Measurements from ENCODE around the gene CORO2B. TPM values are rescaled to one million over a fixed set of nuclear protein-coding genes. Genes with fewer than 3 reads are reported as not detected.

The CORO2B gene
- total RNA-seq, 1 donor from 2014 or later, result 11.0 TPM

GRCh38 chr15:68582864-68583263 lies 4.1 kb downstream of the CORO2B start:
- H3K9me3 ChIP-seq, result no peaks in the 10 kb centered on the region
- no peak overlapping the region for H3K4me3 ChIP-seq
- H3K36me3 ChIP-seq, result no peaks in the 10 kb centered on the region
- DNase-seq (ENCODE audit: low spot score in 2 of 2), result no peak
- no peaks in the 10 kb centered on the region for H3K27me3 ChIP-seq
- H3K4me1 ChIP-seq, result peaks cover 6 to 15% of the 10 kb centered on the region in 2 donors
- intact Hi-C loops (cut with DNase I), result loop anchor here (5.0 kb wide), 1 partner anchor 234 kb away; no protein-coding TSS in a partner anchor
- peak overlapping the region; percentile 74 to 81 for H3K27ac ChIP-seq
- no peak for TF ChIP-seq CTCF (IDR thresholded peaks at IDR 0.05)

- H3K9me3 ChIP-seq, result no peaks in the 10 kb centered on the region
- no peak for TF ChIP-seq CTCF (IDR thresholded peaks at IDR 0.05)
- no peaks in the 10 kb centered on the region for H3K27me3 ChIP-seq
- intact Hi-C loops (cut with DNase I), result loop anchor here (5.0 kb wide), 1 partner anchor 234 kb away; no protein-coding TSS in a partner anchor
- H3K27ac ChIP-seq, result peak overlapping the region; percentile 74 to 81
- no peak for DNase-seq (ENCODE audit: low spot score in 2 of 2)
- no peak overlapping the region for H3K4me3 ChIP-seq
- H3K4me1 ChIP-seq, result peaks cover 4 to 15% of the 10 kb centered on the region in 2 donors
- H3K36me3 ChIP-seq, result no peaks in the 10 kb centered on the region
Measured at GRCh38 chr15:68583321-68583720, 4.5 kb downstream of the CORO2B start.

GRCh38 chr15:68583936-68584755 lies 5.4 kb downstream of the CORO2B start:
- Histone ChIP-seq H3K4me1 (peaks cover 4 to 15% of the 10 kb centered on the region in 2 donors), H3K27me3 (no peaks in the 10 kb centered on the region), H3K27ac (peak overlapping the region; percentile 74 to 81), H3K9me3 (no peaks in the 10 kb centered on the region), H3K4me3 (no peak overlapping the region), H3K36me3 (no peaks in the 10 kb centered on the region)
- no peak for DNase-seq (ENCODE audit: low spot score in 2 of 2)
- intact Hi-C loops (cut with DNase I), result loop anchor here (5.0 kb wide), 1 partner anchor 233 kb away; no protein-coding TSS in a partner anchor
- TF ChIP-seq CTCF (IDR thresholded peaks at IDR 0.05), result no peak

GRCh38 chr15:68584756-68585573 lies 6.2 kb downstream of the CORO2B start:
- H3K4me3 ChIP-seq, result no peak overlapping the region
- peaks cover 4 to 18% of the 10 kb centered on the region in 2 donors for H3K4me1 ChIP-seq
- H3K27me3 ChIP-seq, result no peaks in the 10 kb centered on the region
- H3K36me3 ChIP-seq, result no peaks in the 10 kb centered on the region
- DNase-seq (ENCODE audit: low spot score in 2 of 2), result no peak
- no peaks in the 10 kb centered on the region for H3K9me3 ChIP-seq
- H3K27ac ChIP-seq, result peak overlapping the region; percentile 74 to 81
- TF ChIP-seq CTCF (IDR thresholded peaks at IDR 0.05), result no peak
- intact Hi-C loops (cut with DNase I), result loop anchor here (5.0 kb wide), 1 partner anchor 232 kb away; no protein-coding TSS in a partner anchor

- intact Hi-C loops (cut with DNase I), result no loop called here
- peak overlapping the region; percentile 20 to 56 for H3K27ac ChIP-seq
- no peak overlapping the region for H3K4me3 ChIP-seq
- H3K4me1 ChIP-seq, result peaks cover 4 to 26% of the 10 kb centered on the region in 2 donors
- H3K36me3 ChIP-seq, result no peaks in the 10 kb centered on the region
- TF ChIP-seq CTCF (IDR thresholded peaks at IDR 0.05), result no peak
- no peaks in the 10 kb centered on the region for H3K27me3 ChIP-seq
- H3K9me3 ChIP-seq, result no peaks in the 10 kb centered on the region
- DNase-seq (ENCODE audit: low spot score in 2 of 2), result peak in 1 of 2 donors; percentile 55
Measured at GRCh38 chr15:68585574-68586273, 6.9 kb downstream of the CORO2B start.

Data from ascending aorta (tissue), 2 donors.